OCI-LY7 (cell line): ENCODE results near the gene AQR.

Experiments
- EZH2phosphoT487 ChIP-seq: fragments of 200-600 bp; sonication (generic); IDR thresholded peaks from 2 replicates; pipeline ENCODE4 v1.6.1; 2018; ENCODE audit warnings: low read depth, borderline replicate concordance, mild to moderate bottlenecking, mixed run types, antibody characterized with exemption, low read length, moderate library complexity, mixed read lengths
- TF ChIP-seq, protein P1 (sequence below): fragments of 200-600 bp; sonication (generic); conservative IDR thresholded peaks from 2 replicates; pipeline ENCODE4 v1.5.1; 2014; ENCODE audit warnings: mild to moderate bottlenecking, antibody characterized with exemption, low read length, moderate library complexity, mixed read lengths

DNA sequence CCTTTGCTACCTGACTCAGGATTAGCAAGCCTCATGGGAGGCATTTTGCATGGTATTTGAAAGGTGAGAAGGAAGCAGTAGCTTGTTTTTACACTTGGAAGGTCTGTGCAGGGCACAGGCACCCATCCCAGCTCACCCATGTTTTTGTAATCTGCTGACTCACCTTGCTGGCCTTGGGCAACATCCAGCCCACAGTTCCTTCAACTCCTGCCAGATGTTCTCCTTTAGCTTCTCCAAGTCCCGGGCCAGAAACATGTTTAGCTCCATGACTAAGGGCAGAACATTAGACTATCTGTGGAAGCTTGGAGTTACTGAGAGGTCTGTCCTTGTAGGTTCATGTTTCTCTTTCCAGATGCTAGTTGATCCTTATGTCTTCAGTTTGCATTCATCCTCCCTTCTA lies 31.0 kb upstream of the AQR start:
- TF ChIP-seq, protein P1, sequence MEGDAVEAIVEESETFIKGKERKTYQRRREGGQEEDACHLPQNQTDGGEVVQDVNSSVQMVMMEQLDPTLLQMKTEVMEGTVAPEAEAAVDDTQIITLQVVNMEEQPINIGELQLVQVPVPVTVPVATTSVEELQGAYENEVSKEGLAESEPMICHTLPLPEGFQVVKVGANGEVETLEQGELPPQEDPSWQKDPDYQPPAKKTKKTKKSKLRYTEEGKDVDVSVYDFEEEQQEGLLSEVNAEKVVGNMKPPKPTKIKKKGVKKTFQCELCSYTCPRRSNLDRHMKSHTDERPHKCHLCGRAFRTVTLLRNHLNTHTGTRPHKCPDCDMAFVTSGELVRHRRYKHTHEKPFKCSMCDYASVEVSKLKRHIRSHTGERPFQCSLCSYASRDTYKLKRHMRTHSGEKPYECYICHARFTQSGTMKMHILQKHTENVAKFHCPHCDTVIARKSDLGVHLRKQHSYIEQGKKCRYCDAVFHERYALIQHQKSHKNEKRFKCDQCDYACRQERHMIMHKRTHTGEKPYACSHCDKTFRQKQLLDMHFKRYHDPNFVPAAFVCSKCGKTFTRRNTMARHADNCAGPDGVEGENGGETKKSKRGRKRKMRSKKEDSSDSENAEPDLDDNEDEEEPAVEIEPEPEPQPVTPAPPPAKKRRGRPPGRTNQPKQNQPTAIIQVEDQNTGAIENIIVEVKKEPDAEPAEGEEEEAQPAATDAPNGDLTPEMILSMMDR = no peak
- TF ChIP-seq EZH2phosphoT487 = no peak
